Heart right ventricle (tissue), 16 donors: ENCODE data around the gene CDH12. TPM values are rescaled to one million over a fixed set of nuclear protein-coding genes. Genes with fewer than 3 reads are reported as not detected.
"Not testable (repeated sequence)": the region's sequence is repeated elsewhere in the genome, so short reads cannot be mapped to it uniquely, and the experiment has no call there.

Source experiments
- ATAC-seq, 8 donors: fragments of 200-7000 bp; cut with Tn5 transposase; one replicate each; pipeline ENCODE4 v1.9.1; 2020; ENCODE audit warnings: mild to moderate bottlenecking in 8 of 8, moderate library complexity in 8 of 8, moderate number of reproducible peaks in 1 of 8
- DNase-seq, 2 donors: peaks; one replicate each; pipeline ENCODE4 v3.0.0-alpha.2; 2020
- H3K27ac ChIP-seq, 10 donors: fragments of 200-600 bp; sonication (generic) in 2 of 10; one replicate each; pipeline versions ENCODE4 v1.5.0 to v1.8.0; 2020 to 2022; ENCODE audit warnings: mild to moderate bottlenecking in 3 of 10
- H3K27me3 ChIP-seq, 7 donors: fragments of 200-600 bp; one replicate each; pipeline ENCODE4 v1.8.0; 2021 to 2022; ENCODE audit warnings: mild to moderate bottlenecking in 2 of 7
- H3K36me3 ChIP-seq, 9 donors: fragments of 200-600 bp; sonication (generic) in 1 of 9; one replicate each; pipeline versions ENCODE4 v1.5.0 to v1.8.0; 2020 to 2022; ENCODE audit warnings: mild to moderate bottlenecking in 2 of 9
- H3K4me1 ChIP-seq, 9 donors: fragments of 200-600 bp; sonication (generic) in 1 of 9; one replicate each; pipeline versions ENCODE4 v1.5.0 to v1.8.0; 2020 to 2022; ENCODE audit warnings: mild to moderate bottlenecking in 4 of 9
- H3K4me3 ChIP-seq, 10 donors: fragments of 200-600 bp; sonication (generic) in 2 of 10; one replicate each; pipeline versions ENCODE4 v1.5.0 to v1.8.0; 2020 to 2022; ENCODE audit warnings: mild to moderate bottlenecking in 7 of 10, moderate library complexity in 2 of 10
- H3K9me3 ChIP-seq, 11 donors: fragments of 200-600 bp in 10 of 11; sonication (generic) in 2 of 11; one replicate each; pipeline versions ENCODE4 v1.5.0 to v1.8.0; 2013 to 2022; ENCODE audit warnings: mild to moderate bottlenecking in 2 of 11, control low read depth in 1 of 11, moderate library complexity in 1 of 11
- CTCF ChIP-seq, 9 donors: fragments of 200-600 bp; sonication (generic) in 2 of 9; IDR thresholded peaks; one replicate each; pipeline versions ENCODE4 v1.5.0 to v1.8.0; 2021 to 2022; ENCODE audit warnings: antibody characterized with exemption in 9 of 9, mild to moderate bottlenecking in 5 of 9, moderate library complexity in 1 of 9
- WGBS, 2 donors: extraction: QIAGEN DNeasy Blood & Tissue Kit; methylation state at CpG; one replicate each; pipeline ENCODE4 v1.1.7; 2013; ENCODE audit warnings: inconsistent platforms in 1 of 2; 5-methylcytosine and 5-hydroxymethylcytosine counted together
- intact Hi-C, 10 donors: fragments of 100-400 bp; cut with DNase I; formaldehyde crosslinking; loops; one replicate each; pipeline versions ENCODE4 v1.11.1 to v1.14.2; 2022
- polyA plus RNA-seq, 2 donors: library from polyadenylated mRNA; stranded (reverse); fragments of 200-250 nt; gene quantifications; one replicate each; pipeline ENCODE4 v1.2.3, GENCODE V29; 2013
- total RNA-seq, 10 donors: library from RNA; stranded (reverse); fragmentation: NEBNext Ultra II Directional in 3 of 10; extraction: Animal tissue kit (Norgen Biotek cat#: 25700) in 3 of 10; gene quantifications; one replicate each; pipeline versions ENCODE4 v1.2.1 to v1.2.4, GENCODE V29; 2021 to 2023
- donor health status: Arrhythmogenic right ventricular cardiomyopathy.
- donor health status: ischemic (EF 13 %, LVEDD 7.1; RV severe dilation, severe dysfunction).
- donor health status: healthy with polysubstance abuse.
- donor health status: DM: no; HTN: yes; CAD: no.
- donor health status: DM: no; HTN: no; CAD: no.
- donor health status: ischemic (EF 25% LVEDD 6.9; RV normal size, moderate dysfunction).
- donor health status: ischemic (EF 25% LVEDD 5.7; RV mildly dilated, moderate dysfunction).
- donor health status: healthy.
- donor health status: DM: yes; HTN: yes; CAD: no.
- donor health status: Ischemic cardiomyopathy.
- donor health status: ischemic (EF 35%, LVEDD 5.7; RV mildly dilated, moderate dysfunction).
- donor health status: nonischemic (EF 11% LVEDD 7.7; RV severe dilation, severe dysfunction).
- donor health status: DM: yes; HTN: yes; CAD: no.
- donor health status: PGD.
- donor health status: ischemic (EF 29% LVEDD 5.4; RV normal size, mild dysfunction).
- donor health status: nonischemic (EF 23%, LVEDD 6.1; RV moderate dilation, normal function).

Gene CDH12
- total and polyA plus RNA-seq, 12 donors: not detected

GRCh38 chr5:22776285-22776684, 76.9 kb downstream of the CDH12 start:
- DNase-seq: no peak
- H3K4me3 ChIP-seq: no peak overlapping the region
- no peaks in the 10 kb centered on the region for H3K27me3 ChIP-seq
- no peak for TF ChIP-seq CTCF (IDR thresholded peaks at IDR 0.05)
- H3K4me1 ChIP-seq: no peaks in the 10 kb centered on the region
- no peaks in the 10 kb centered on the region for H3K36me3 ChIP-seq
- WGBS, 2 donors: 80 to 83% methylated on average over 6 of the region's 6 CpGs
- H3K27ac ChIP-seq: no peak overlapping the region
- peaks cover 0 to 16% (median 0%) of the 10 kb centered on the region in 11 donors for H3K9me3 ChIP-seq
- no peak for ATAC-seq
- intact Hi-C loops: no loop called here

GRCh38 chr5:22774214-22774613, 78.9 kb downstream of the CDH12 start:
- H3K4me3 ChIP-seq, ATAC-seq, H3K27ac ChIP-seq, H3K27me3 ChIP-seq, intact Hi-C loops, H3K36me3 ChIP-seq, DNase-seq, H3K4me1 ChIP-seq: not testable (repeated sequence)
- WGBS, 2 donors: 85 to 89% methylated on average over 1 of the region's 1 CpG
- peaks cover 0 to 16% (median 0%) of the 10 kb centered on the region in 11 donors for H3K9me3 ChIP-seq

- no peak for TF ChIP-seq CTCF (IDR thresholded peaks at IDR 0.05)
- intact Hi-C loops: no loop called here
- Histone ChIP-seq H3K4me1 (no peaks in the 10 kb centered on the region), H3K36me3 (no peaks in the 10 kb centered on the region), H3K27ac (no peak overlapping the region), H3K27me3 (no peaks in the 10 kb centered on the region), H3K9me3 (peaks cover 0 to 5% (median 0%) of the 10 kb centered on the region in 11 donors), H3K4me3 (no peak overlapping the region)
- DNase-seq (no peak), ATAC-seq (no peak)
- 67 to 78% methylated on average over 5 of the region's 5 CpGs for WGBS, 2 donors
Measured at GRCh38 chr5:22764736-22765135, 88.4 kb downstream of the CDH12 start.

GRCh38 chr5:22757776-22758175, 95.4 kb downstream of the CDH12 start:
- no peak for ATAC-seq
- H3K4me3 ChIP-seq: no peak overlapping the region
- intact Hi-C loops: no loop called here
- 49 to 56% methylated on average over 4 of the region's 4 CpGs for WGBS, 2 donors
- no peaks in the 10 kb centered on the region for H3K4me1 ChIP-seq
- TF ChIP-seq CTCF (IDR thresholded peaks at IDR 0.05): no peak
- no peak overlapping the region for H3K27ac ChIP-seq
- H3K36me3 ChIP-seq: no peaks in the 10 kb centered on the region
- no peaks in the 10 kb centered on the region for H3K27me3 ChIP-seq
- no peak for DNase-seq
- peaks cover 0 to 5% (median 0%) of the 10 kb centered on the region in 11 donors for H3K9me3 ChIP-seq

- no peak for TF ChIP-seq CTCF (IDR thresholded peaks at IDR 0.05)
- H3K36me3 ChIP-seq: no peaks in the 10 kb centered on the region
- intact Hi-C loops: no loop called here
- no peaks in the 10 kb centered on the region for H3K4me1 ChIP-seq
- H3K27ac ChIP-seq: no peak overlapping the region
- no peaks in the 10 kb centered on the region for H3K27me3 ChIP-seq
- no peak overlapping the region for H3K4me3 ChIP-seq
- ATAC-seq (no peak), DNase-seq (no peak)
- 76 to 84% methylated on average over 3 of the region's 3 CpGs for WGBS, 2 donors
- peaks cover 0 to 6% (median 0%) of the 10 kb centered on the region in 11 donors for H3K9me3 ChIP-seq
Measured at GRCh38 chr5:22754155-22754554, 99.0 kb downstream of the CDH12 start.
